K562 (cell line): ENCODE results near the gene ACTN1. TPM values are rescaled to one million over a fixed set of nuclear protein-coding genes. Genes with fewer than 3 reads are reported as not detected.
A peak's percentile ranks its signal among the peaks of the same experiment; 100 is the strongest.

Experiments
- ATAC-seq: fragments of 200-7000 bp; cut with Tn5 transposase; 3 replicates; pipeline ENCODE4 v1.9.1; 2020; ENCODE audit warnings: moderate library complexity
- BruUV-seq: library from RNA; stranded (reverse); fragments of 400-500 nt; replicated peaks from 2 replicates; lab custom pipeline; 2021; lab: Mats Ljungman, UMichigan
- CTCF ChIA-PET: fragments of 300-600 bp; formaldehyde crosslinking; extraction: SDS; loops from one replicate; lab custom pipeline; 2021; ENCODE audit warnings: low intra/inter-chr PET ratio; lab: Yijun Ruan, JAX
- POLR2A ChIA-PET: fragments of 300-600, 350-650 bp; sonication (Branson Sonifier 250); formaldehyde crosslinking; extraction: SDS; loops from one replicate; lab custom pipeline; 2021; ENCODE audit warnings: antibody characterized with exemption, inconsistent platforms; lab: Yijun Ruan, JAX
- DNase-seq, 4 experiments: peaks; one replicate each; pipeline versions ENCODE4 v3.0.0 to v3.0.0-alpha.2; 2011 to 2018; ENCODE audit warnings: low spot score in 3 of 4, mixed read lengths in 3 of 4; ENCODE audit errors: extremely low read depth in 1 of 4
- FAIRE-seq: peaks from 2 replicates; lab custom pipeline; 2011; peaks lifted over from hg19 to GRCh38; lab: Jason Lieb, UNC
- H2AFZ ChIP-seq: 2 replicates; pipeline ENCODE4 v1.6.0; 2011; ENCODE audit warnings: low read depth, low read length, control low read depth, inconsistent platforms
- H3K27ac ChIP-seq: fragments of 200-600 bp; 3 replicates; pipeline ENCODE4 v1.8.0; 2011; ENCODE audit warnings: low read depth, mild to moderate bottlenecking, control low read depth, inconsistent platforms, low read length, moderate library complexity, mixed read lengths; ENCODE audit errors: extremely low read depth
- H3K27me3 ChIP-seq, 2 experiments: fragments of 300-600 bp in 1 of 2; 2 replicates in 1 of 2; 3 replicates in 1 of 2; pipeline versions ENCODE4 v1.6.0 to v1.8.0; 2011; ENCODE audit warnings: inconsistent platforms in 2 of 2, low read length in 2 of 2, mild to moderate bottlenecking in 1 of 2, mixed read lengths in 1 of 2, moderate library complexity in 1 of 2; ENCODE audit not compliant: control insufficient read depth in 2 of 2, insufficient read depth in 2 of 2
- H3K36me3 ChIP-seq: fragments of 300-600 bp; 3 replicates; pipeline ENCODE4 v1.8.0; 2011; ENCODE audit warnings: mild to moderate bottlenecking, low read length, inconsistent platforms; ENCODE audit not compliant: control insufficient read depth, insufficient read depth
- H3K4me1 ChIP-seq, 2 experiments: fragments of 200-600 bp in 1 of 2; replicated peaks in 1 of 2; 2 replicates in 1 of 2; 3 replicates in 1 of 2; pipeline versions ENCODE4 v1.5.1 to v1.8.0; 2011; ENCODE audit warnings: inconsistent platforms in 2 of 2, low read length in 2 of 2, mild to moderate bottlenecking in 1 of 2, mixed read lengths in 1 of 2, moderate library complexity in 1 of 2; ENCODE audit not compliant: control insufficient read depth in 2 of 2, insufficient read depth in 2 of 2
- H3K4me2 ChIP-seq: 2 replicates; pipeline ENCODE4 v1.6.1; 2011; ENCODE audit warnings: low read length, control low read depth, inconsistent platforms, mixed read lengths; ENCODE audit not compliant: insufficient read depth
- H3K4me3 ChIP-seq: fragments of 200-600 bp; sonication (generic), shearing (Covaris generic); 2 replicates; pipeline ENCODE4 v1.5.1; 2016; ENCODE audit warnings: control low read depth, inconsistent platforms
- H3K79me2 ChIP-seq: fragments of 200-600 bp; 3 replicates; pipeline ENCODE4 v1.8.0; 2011; ENCODE audit warnings: low read length, inconsistent platforms; ENCODE audit not compliant: control insufficient read depth, insufficient read depth
- H3K9ac ChIP-seq, 2 experiments: 2 replicates each; pipeline versions ENCODE4 v1.6.0 to v1.6.1; 2011; ENCODE audit warnings: low read depth in 2 of 2, low read length in 2 of 2, control low read depth in 1 of 2, inconsistent platforms in 1 of 2, mild to moderate bottlenecking in 1 of 2, mixed read lengths in 1 of 2; ENCODE audit not compliant: insufficient read depth in 1 of 2
- H3K9me1 ChIP-seq: one replicate; pipeline ENCODE4 v1.6.0; 2011; ENCODE audit warnings: inconsistent platforms, mild to moderate bottlenecking, low read length, moderate library complexity; ENCODE audit not compliant: control insufficient read depth, insufficient read depth
- H3K9me3 ChIP-seq: replicated peaks from 2 replicates; pipeline ENCODE4 v1.5.1; 2011; ENCODE audit warnings: low read depth, low read length, inconsistent platforms; ENCODE audit not compliant: control insufficient read depth, insufficient read depth
- H4K20me1 ChIP-seq: replicated peaks from 2 replicates; pipeline ENCODE4 v1.6.1; 2011; ENCODE audit warnings: low read length, inconsistent platforms, mixed read lengths; ENCODE audit not compliant: control insufficient read depth, insufficient read depth
- ATF4 ChIP-seq: fragments of 450-650 bp; formaldehyde crosslinking; IDR thresholded peaks from 2 replicates; pipeline ENCODE4 v1.4.0; 2022; ENCODE audit warnings: mild to moderate bottlenecking, moderate library complexity
- EGR1 ChIP-seq: fragments of 450-650 bp; conservative IDR thresholded peaks from 2 replicates; pipeline ENCODE4 v1.6.1; 2017; ENCODE audit warnings: mild to moderate bottlenecking
- HDAC6 ChIP-seq: IDR thresholded peaks from 2 replicates; pipeline ENCODE4 v1.6.1; 2012; ENCODE audit warnings: low read depth, mild to moderate bottlenecking, control low read depth, inconsistent platforms, low read length, moderate library complexity
- WGBS: fragments of 100-300 bp; shearing (Covaris generic); methylation state at CpG from one replicate; pipeline ENCODE4 v1.1.6; 2016; ENCODE audit warnings: low coverage, mixed read lengths; ENCODE audit not compliant: insufficient coverage; ENCODE audit errors: missing lambda C conversion rate; 5-methylcytosine and 5-hydroxymethylcytosine counted together
- in situ Hi-C: fragments of 300-500 bp; cut with MboI; formaldehyde crosslinking; loops from 4 replicates; pipeline ENCODE4 v1.15.0; 2018; ENCODE audit warnings: inconsistent platforms, mixed read lengths
- intact Hi-C: fragments of 100-400 bp; cut with micrococcal nuclease; formaldehyde crosslinking; loops from 2 replicates; pipeline ENCODE4 v1.14.2; 2022
- polyA plus RNA-seq, 8 experiments: library from polyadenylated mRNA; depleted of rRNA in 4 of 8; stranded (reverse) in 5 of 8; unstranded in 3 of 8; fragments of >200 nt; fragmentation: Nextera tagmentation in 2 of 8; fragmentation: Illumina TruSeq in 1 of 8; extraction: Ambion mirVana in 2 of 8; extraction: Trizol in 1 of 8; gene quantifications; 2 replicates each; pipeline versions ENCODE4 v1.2.1 to v1.2.3, GENCODE V29; 2011 to 2014; ENCODE audit warnings: inconsistent platforms in 1 of 8, missing spikeins in 1 of 8
- total RNA-seq, 7 experiments: library from RNA; depleted of rRNA in 6 of 7; stranded (reverse); fragments of >200 nt in 6 of 7; fragmentation: Illumina TruSeq in 2 of 7; extraction: Trizol in 2 of 7; gene quantifications; 2 replicates each; pipeline versions ENCODE4 v1.2.1 to v1.2.3, GENCODE V29; 2011 to 2021; ENCODE audit warnings: low replicate concordance in 1 of 7

Gene ACTN1
- total and polyA plus RNA-seq, 9 of the 15 experiments (the other 6 are each of a cell fraction or from before 2014, with no cell fraction given): 2.2 to 67.7 (median 34.5) TPM

- in situ Hi-C loops: no loop called here
These were observed 35.7 kb upstream of the ACTN1 start for GRCh38 chr14:69014829-69015259.

More at GRCh38 chr14:69014829-69015259, 35.7 kb upstream of the ACTN1 start:
- BruUV-seq: no TSS peak
- FAIRE-seq (no peak), DNase-seq (no peak), ATAC-seq (no peak)
- Histone ChIP-seq H3K27me3 (no peaks in the 10 kb centered on the region), H3K27ac (no peak overlapping the region), H4K20me1 (no peaks in the 10 kb centered on the region), H3K4me3 (no peak overlapping the region), H3K9ac (no peak overlapping the region), H3K4me1 (peaks cover 4% of the 10 kb centered on the region in 2 experiments; a peak in 3 of 5 replicates), H3K9me1 (no peaks in the 10 kb centered on the region), H2AFZ (0 out of 2 replicates have a peak overlapping the region, but pooled peaks have one; percentile 51), H3K36me3 (no peaks in the 10 kb centered on the region), H3K79me2 (no peaks in the 10 kb centered on the region), H3K4me2 (no peak overlapping the region), H3K9me3 (no peaks in the 10 kb centered on the region)
- POLR2A ChIA-PET: no interaction called here
- CTCF ChIA-PET: no interaction called here
- 100% methylated on average over 2 of the region's 6 CpGs for WGBS
- intact Hi-C loops: no loop called here
- TF ChIP-seq EGR1 (0 out of 2 replicates have a peak, but pooled peaks have one; percentile 29), ATF4 (CRISPR knock-in tag) (no peak), HDAC6 (no peak)
- TF ChIP-seq, all 486 proteins: peak for 1
